ENCODE results near the gene FAM163B. TPM values are rescaled to one million over a fixed set of nuclear protein-coding genes. Genes with fewer than 3 reads are reported as not detected.

Gene FAM163B
- not detected for total RNA-seq

GRCh38 chr9:133609311-133610098 is at the start of gene FAM163B:
Gene FAM163B (minus strand): TSS chr9:133609389. CDS start chr9:133580223, 29,166 bp downstream.
- ATAC-seq (peak; percentile 74), DNase-seq (peak; percentile 56)
- CTCF ChIA-PET: interaction anchor here (0.6 to 1.1 kb wide), 2 partner anchors 16 to 67 kb away, joined by 3 read pairs; no protein-coding TSS in a partner anchor

GRCh38 chr9:133657120-133657661 is 48.0 kb upstream of the FAM163B start:
- no peaks in the 10 kb centered on the region for H3K36me3 Mint-ChIP-seq (ENCODE audit: low read depth)
- no peak overlapping the region for H3K4me3 Mint-ChIP-seq
- peaks cover 13% of the 10 kb centered on the region for H3K4me1 Mint-ChIP-seq (ENCODE audit: low read depth)
- peak; percentile 4 for ATAC-seq
- ChIA-PET POLR2A (interaction anchor here (0.5 kb wide), 1 partner anchor 47 kb away, joined by 3 read pairs; no protein-coding TSS in a partner anchor), CTCF (interaction anchor here (1.0 to 2.6 kb wide), 3 partner anchors 19 to 70 kb away, joined by 3 to 10 read pairs (median 9); no protein-coding TSS in a partner anchor)
- peaks cover 50% of the 10 kb centered on the region for H3K27me3 Mint-ChIP-seq (ENCODE audit: low read depth)
- H3K27ac Mint-ChIP-seq: no peak overlapping the region
- DNase-seq: no peak
- no peaks in the 10 kb centered on the region for H3K9me3 Mint-ChIP-seq (ENCODE audit: insufficient read depth)

More at GRCh38 chr9:133609311-133610098, at the start of gene FAM163B:
- Mint-ChIP-seq H3K4me3 (no peak within 1 kb of the TSS), H3K27ac (no peak within 1 kb of the TSS), H3K36me3 (ENCODE audit: low read depth) (no peaks in the 10 kb centered on the region), H3K9me3 (ENCODE audit: insufficient read depth) (no peaks in the 10 kb centered on the region), H3K27me3 (ENCODE audit: low read depth) (peaks cover 32% of the 10 kb centered on the region), H3K4me1 (ENCODE audit: low read depth) (peaks cover 6% of the 10 kb centered on the region)
- POLR2A ChIA-PET: interaction anchor here (0.5 kb wide), 1 partner anchor 235 kb away, joined by 4 read pairs; no protein-coding TSS in a partner anchor

- CTCF ChIA-PET: interaction anchor here (0.9 to 2.6 kb wide), 7 partner anchors 19 to 70 kb away, joined by 3 to 10 read pairs (median 5); no protein-coding TSS in a partner anchor
These were observed 47.3 kb upstream of the FAM163B start for GRCh38 chr9:133656211-133657119.

GRCh38 chr9:133655701-133656100 is 46.5 kb upstream of the FAM163B start:
- Mint-ChIP-seq H3K27ac (no peak overlapping the region), H3K36me3 (ENCODE audit: low read depth) (no peaks in the 10 kb centered on the region), H3K4me3 (no peak overlapping the region), H3K27me3 (ENCODE audit: low read depth) (peaks cover 50% of the 10 kb centered on the region), H3K4me1 (ENCODE audit: low read depth) (peaks cover 13% of the 10 kb centered on the region), H3K9me3 (ENCODE audit: insufficient read depth) (no peaks in the 10 kb centered on the region)
- DNase-seq (no peak), ATAC-seq (no peak)
- ChIA-PET CTCF (interaction anchor here (0.9 to 2.6 kb wide), 6 partner anchors 21 to 71 kb away, joined by 4 to 10 read pairs (median 5); no protein-coding TSS in a partner anchor), POLR2A (interaction anchor here (1.2 kb wide), 1 partner anchor 21 kb away, joined by 3 read pairs; no protein-coding TSS in a partner anchor)

More at GRCh38 chr9:133656211-133657119, 47.3 kb upstream of the FAM163B start:
- no peak overlapping the region for H3K4me3 Mint-ChIP-seq
- POLR2A ChIA-PET: interaction anchor here (0.5 to 1.2 kb wide), 2 partner anchors 20 to 46 kb away, joined by 3 read pairs; no protein-coding TSS in a partner anchor
- H3K9me3 Mint-ChIP-seq (ENCODE audit: insufficient read depth): no peaks in the 10 kb centered on the region
- H3K27ac Mint-ChIP-seq: no peak overlapping the region
- DNase-seq (peak; percentile 59), ATAC-seq (peak; percentile 61)
- no peaks in the 10 kb centered on the region for H3K36me3 Mint-ChIP-seq (ENCODE audit: low read depth)
- peaks cover 13% of the 10 kb centered on the region for H3K4me1 Mint-ChIP-seq (ENCODE audit: low read depth)
- peaks cover 50% of the 10 kb centered on the region for H3K27me3 Mint-ChIP-seq (ENCODE audit: low read depth)

GRCh38 chr9:133654736-133655657 is 45.8 kb upstream of the FAM163B start:
- Mint-ChIP-seq H3K9me3 (ENCODE audit: insufficient read depth) (no peaks in the 10 kb centered on the region), H3K4me3 (no peak overlapping the region), H3K27ac (no peak overlapping the region), H3K4me1 (ENCODE audit: low read depth) (peaks cover 11% of the 10 kb centered on the region), H3K36me3 (ENCODE audit: low read depth) (no peaks in the 10 kb centered on the region), H3K27me3 (ENCODE audit: low read depth) (peaks cover 49% of the 10 kb centered on the region)
- POLR2A ChIA-PET: interaction anchor here (1.2 kb wide), 1 partner anchor 22 kb away, joined by 3 read pairs; no protein-coding TSS in a partner anchor
- DNase-seq (no peak), ATAC-seq (no peak)
- CTCF ChIA-PET: interaction anchor here (1.6 to 1.7 kb wide), 2 partner anchors 10 to 50 kb away, joined by 3 to 5 read pairs; no protein-coding TSS in a partner anchor

- POLR2A ChIA-PET: interaction anchor here (1.2 kb wide), 1 partner anchor 30 kb away, joined by 3 read pairs; no protein-coding TSS in a partner anchor
- H3K4me1 Mint-ChIP-seq (ENCODE audit: low read depth): peaks cover 9% of the 10 kb centered on the region
- ATAC-seq: no peak
- CTCF ChIA-PET: interaction anchor here (1.5 to 1.7 kb wide), 2 partner anchors 11 to 73 kb away, joined by 3 to 4 read pairs; no protein-coding TSS in a partner anchor
- H3K4me3 Mint-ChIP-seq: no peak overlapping the region
- H3K27me3 Mint-ChIP-seq (ENCODE audit: low read depth): peaks cover 40% of the 10 kb centered on the region
- no peaks in the 10 kb centered on the region for H3K36me3 Mint-ChIP-seq (ENCODE audit: low read depth)
- no peak for DNase-seq
- peak overlapping the region; percentile 10 for H3K27ac Mint-ChIP-seq
- H3K9me3 Mint-ChIP-seq (ENCODE audit: insufficient read depth): no peaks in the 10 kb centered on the region
These were observed 44.4 kb upstream of the FAM163B start for GRCh38 chr9:133653638-133654037.

GRCh38 chr9:133650026-133650425 is 40.8 kb upstream of the FAM163B start:
- Mint-ChIP-seq H3K9me3 (ENCODE audit: insufficient read depth) (no peaks in the 10 kb centered on the region), H3K4me1 (ENCODE audit: low read depth) (peaks cover 10% of the 10 kb centered on the region), H3K36me3 (ENCODE audit: low read depth) (no peaks in the 10 kb centered on the region), H3K27me3 (ENCODE audit: low read depth) (peaks cover 9% of the 10 kb centered on the region), H3K27ac (no peak overlapping the region), H3K4me3 (no peak overlapping the region)
- no peak for ATAC-seq
- no peak for DNase-seq
- ChIA-PET CTCF (no interaction called here), POLR2A (no interaction called here)

- ChIA-PET POLR2A (no interaction called here), CTCF (no interaction called here)
- Mint-ChIP-seq H3K27me3 (ENCODE audit: low read depth) (peaks cover 8% of the 10 kb centered on the region), H3K4me3 (no peak overlapping the region), H3K9me3 (ENCODE audit: insufficient read depth) (no peaks in the 10 kb centered on the region), H3K27ac (no peak overlapping the region), H3K4me1 (ENCODE audit: low read depth) (peaks cover 11% of the 10 kb centered on the region), H3K36me3 (ENCODE audit: low read depth) (no peaks in the 10 kb centered on the region)
- DNase-seq (no peak), ATAC-seq (no peak)
These were observed 40.0 kb upstream of the FAM163B start for GRCh38 chr9:133649194-133649593.

- no peak overlapping the region for H3K27ac Mint-ChIP-seq
- no peak overlapping the region for H3K4me3 Mint-ChIP-seq
- no peaks in the 10 kb centered on the region for H3K36me3 Mint-ChIP-seq (ENCODE audit: low read depth)
- no peak for ATAC-seq
- ChIA-PET CTCF (interaction anchor here (0.6 kb wide), 1 partner anchor 625 kb away, joined by 3 read pairs; no protein-coding TSS in a partner anchor), POLR2A (no interaction called here)
- H3K4me1 Mint-ChIP-seq (ENCODE audit: low read depth): peaks cover 11% of the 10 kb centered on the region
- DNase-seq: no peak
- H3K27me3 Mint-ChIP-seq (ENCODE audit: low read depth): peaks cover 4% of the 10 kb centered on the region
- no peaks in the 10 kb centered on the region for H3K9me3 Mint-ChIP-seq (ENCODE audit: insufficient read depth)
These were observed 38.7 kb upstream of the FAM163B start for GRCh38 chr9:133647765-133648469.

- Mint-ChIP-seq H3K27me3 (ENCODE audit: low read depth) (peaks cover 4% of the 10 kb centered on the region), H3K36me3 (ENCODE audit: low read depth) (no peaks in the 10 kb centered on the region), H3K4me3 (no peak overlapping the region), H3K9me3 (ENCODE audit: insufficient read depth) (no peaks in the 10 kb centered on the region), H3K4me1 (ENCODE audit: low read depth) (peaks cover 11% of the 10 kb centered on the region), H3K27ac (no peak overlapping the region)
- ChIA-PET POLR2A (no interaction called here), CTCF (no interaction called here)
- DNase-seq: no peak
- no peak for ATAC-seq
These were observed 38.0 kb upstream of the FAM163B start for GRCh38 chr9:133647148-133647547.
